ENCODE measurements around the gene AHCYL1.
A peak's percentile ranks its signal among the peaks of the same experiment; 100 is the strongest.

Gene AHCYL1

GRCh38 chr1:110048923-110049601 lies 64.5 kb downstream of the AHCYL1 start:
- POLR2A ChIA-PET, result interaction anchor here (2.8 kb wide), 1 partner anchor 14 kb away, joined by 15 read pairs; the partner anchor contains the start of gene STRIP1
- DNase-seq (ENCODE audit: low read depth, low spot score), result no peak
- TF ChIP-seq, protein P1, sequence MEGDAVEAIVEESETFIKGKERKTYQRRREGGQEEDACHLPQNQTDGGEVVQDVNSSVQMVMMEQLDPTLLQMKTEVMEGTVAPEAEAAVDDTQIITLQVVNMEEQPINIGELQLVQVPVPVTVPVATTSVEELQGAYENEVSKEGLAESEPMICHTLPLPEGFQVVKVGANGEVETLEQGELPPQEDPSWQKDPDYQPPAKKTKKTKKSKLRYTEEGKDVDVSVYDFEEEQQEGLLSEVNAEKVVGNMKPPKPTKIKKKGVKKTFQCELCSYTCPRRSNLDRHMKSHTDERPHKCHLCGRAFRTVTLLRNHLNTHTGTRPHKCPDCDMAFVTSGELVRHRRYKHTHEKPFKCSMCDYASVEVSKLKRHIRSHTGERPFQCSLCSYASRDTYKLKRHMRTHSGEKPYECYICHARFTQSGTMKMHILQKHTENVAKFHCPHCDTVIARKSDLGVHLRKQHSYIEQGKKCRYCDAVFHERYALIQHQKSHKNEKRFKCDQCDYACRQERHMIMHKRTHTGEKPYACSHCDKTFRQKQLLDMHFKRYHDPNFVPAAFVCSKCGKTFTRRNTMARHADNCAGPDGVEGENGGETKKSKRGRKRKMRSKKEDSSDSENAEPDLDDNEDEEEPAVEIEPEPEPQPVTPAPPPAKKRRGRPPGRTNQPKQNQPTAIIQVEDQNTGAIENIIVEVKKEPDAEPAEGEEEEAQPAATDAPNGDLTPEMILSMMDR (IDR thresholded peaks at IDR 0.05; ENCODE audit: insufficient read depth, low read length, missing control alignments), result no peak
- CTCF ChIA-PET, result interaction anchor here (0.6 to 27.2 kb wide), 4 partner anchors 4 to 1164 kb away, joined by 3 to 935 read pairs (median 500); partner anchors contain the start of genes STRIP1 and UBL4B
- no peak overlapping the region for H3K4me3 ChIP-seq (ENCODE audit: low read depth, low read length)

- ChIA-PET POLR2A (interaction anchor here (2.8 kb wide), 1 partner anchor 15 kb away, joined by 15 read pairs; the partner anchor contains the start of gene STRIP1), CTCF (interaction anchor here (0.6 to 27.2 kb wide), 8 partner anchors 3 to 1165 kb away, joined by 3 to 935 read pairs (median 35); partner anchors contain the start of genes STRIP1 and UBL4B)
- no peak for DNase-seq (ENCODE audit: low read depth, low spot score)
- TF ChIP-seq, protein P1 (IDR thresholded peaks at IDR 0.05; ENCODE audit: insufficient read depth, low read length, missing control alignments), result no peak
- H3K4me3 ChIP-seq (ENCODE audit: low read depth, low read length), result no peak overlapping the region
Measured at GRCh38 chr1:110049801-110050601, 65.4 kb downstream of the AHCYL1 start.

- no peak for DNase-seq (ENCODE audit: low read depth, low spot score)
- TF ChIP-seq, protein P1 (IDR thresholded peaks at IDR 0.05; ENCODE audit: insufficient read depth, low read length, missing control alignments), result no peak
- ChIA-PET CTCF (interaction anchor here (4.6 to 27.2 kb wide), 7 partner anchors 2 to 445 kb away, joined by 15 to 935 read pairs (median 39); partner anchors contain the start of genes STRIP1 and UBL4B), POLR2A (interaction anchor here (0.9 to 2.8 kb wide), 2 partner anchors 9 to 16 kb away, joined by 3 to 15 read pairs; partner anchors contain the start of gene STRIP1)
- no peak overlapping the region for H3K4me3 ChIP-seq (ENCODE audit: low read depth, low read length)
Measured at GRCh38 chr1:110050602-110051261, 66.2 kb downstream of the AHCYL1 start.

GRCh38 chr1:110051262-110051648 lies 66.7 kb downstream of the AHCYL1 start:
- no peak overlapping the region for H3K4me3 ChIP-seq (ENCODE audit: low read depth, low read length)
- TF ChIP-seq, protein P1 (IDR thresholded peaks at IDR 0.05; ENCODE audit: insufficient read depth, low read length, missing control alignments), result no peak
- CTCF ChIA-PET, result interaction anchor here (1.2 to 27.2 kb wide), 9 partner anchors 2 to 445 kb away, joined by 3 to 935 read pairs (median 31); partner anchors contain the start of genes STRIP1 and UBL4B
- no peak for DNase-seq (ENCODE audit: low read depth, low spot score)
- POLR2A ChIA-PET, result interaction anchor here (0.9 to 2.8 kb wide), 2 partner anchors 9 to 16 kb away, joined by 3 to 15 read pairs; partner anchors contain the start of gene STRIP1

DNA sequence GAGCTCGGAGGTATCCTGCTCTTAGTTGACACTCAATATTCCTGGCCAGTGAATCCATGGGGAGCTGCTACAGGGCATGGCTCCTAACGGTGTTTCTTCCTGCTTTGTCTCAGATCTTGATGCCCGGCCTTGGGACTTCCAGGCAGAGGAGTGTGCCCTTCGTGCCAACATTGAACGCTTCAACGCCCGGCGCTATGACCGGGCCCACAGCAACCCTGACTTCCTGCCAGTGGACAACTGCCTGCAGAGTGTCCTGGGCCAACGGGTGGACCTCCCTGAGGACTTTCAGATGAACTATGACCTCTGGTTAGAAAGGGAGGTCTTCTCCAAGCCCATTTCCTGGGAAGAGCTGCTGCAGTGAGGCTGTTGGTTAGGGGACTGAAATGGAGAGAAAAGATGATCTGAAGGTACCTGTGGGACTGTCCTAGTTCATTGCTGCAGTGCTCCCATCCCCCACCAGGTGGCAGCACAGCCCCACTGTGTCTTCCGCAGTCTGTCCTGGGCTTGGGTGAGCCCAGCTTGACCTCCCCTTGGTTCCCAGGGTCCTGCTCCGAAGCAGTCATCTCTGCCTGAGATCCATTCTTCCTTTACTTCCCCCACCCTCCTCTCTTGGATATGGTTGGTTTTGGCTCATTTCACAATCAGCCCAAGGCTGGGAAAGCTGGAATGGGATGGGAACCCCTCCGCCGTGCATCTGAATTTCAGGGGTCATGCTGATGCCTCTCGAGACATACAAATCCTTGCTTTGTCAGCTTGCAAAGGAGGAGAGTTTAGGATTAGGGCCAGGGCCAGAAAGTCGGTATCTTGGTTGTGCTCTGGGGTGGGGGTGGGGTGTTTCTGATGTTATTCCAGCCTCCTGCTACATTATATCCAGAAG lies 69.2 kb downstream of the AHCYL1 start:
- DNase-seq (ENCODE audit: low read depth, low spot score), result no peak
- no peak overlapping the region for H3K4me3 ChIP-seq (ENCODE audit: low read depth, low read length)
- ChIA-PET POLR2A (interaction anchor here (0.7 kb wide), 1 partner anchor 50 kb away, joined by 4 read pairs; no protein-coding TSS in a partner anchor), CTCF (interaction anchor here (0.7 to 27.2 kb wide), 25 partner anchors 1 to 442 kb away, joined by 3 to 935 read pairs (median 4); partner anchors contain the start of genes ALX3, STRIP1 and UBL4B)
- TF ChIP-seq, protein P1 (IDR thresholded peaks at IDR 0.05; ENCODE audit: insufficient read depth, low read length, missing control alignments), result peak; percentile 93

Data from AG04449 (cell line).